Lung (tissue), 12 donors: ENCODE data around the gene RASA3. TPM values are rescaled to one million over a fixed set of nuclear protein-coding genes. Genes with fewer than 3 reads are reported as not detected.

Experiments
- ATAC-seq: fragments of 200-7000 bp; cut with Tn5 transposase; one replicate; pipeline ENCODE4 v1.9.1; 2020; ENCODE audit warnings: moderate number of reproducible peaks; ENCODE audit not compliant: insufficient read depth, low FRiP score
- DNase-seq, 3 donors: peaks; one replicate each; pipeline ENCODE4 v3.0.0-alpha.2; 2013 to 2017
- H3K27ac ChIP-seq, 2 donors: one replicate each; pipeline ENCODE4 v1.5.1; 2013; ENCODE audit warnings: mild to moderate bottlenecking in 2 of 2, moderate library complexity in 2 of 2, control low read depth in 1 of 2, inconsistent platforms in 1 of 2, low read depth in 1 of 2, low read length in 1 of 2
- H3K27me3 ChIP-seq, 3 donors: one replicate each; pipeline ENCODE4 v1.5.1; 2013; ENCODE audit warnings: low read length in 2 of 3; ENCODE audit not compliant: control insufficient read depth in 3 of 3, insufficient read depth in 3 of 3
- H3K36me3 ChIP-seq, 4 donors: one replicate each; pipeline ENCODE4 v1.5.1; 2013; ENCODE audit warnings: low read length in 4 of 4, mild to moderate bottlenecking in 1 of 4, moderate library complexity in 1 of 4; ENCODE audit not compliant: control insufficient read depth in 4 of 4, insufficient read depth in 4 of 4
- H3K4me1 ChIP-seq, 5 donors: one replicate each; pipeline ENCODE4 v1.5.1; 2013; ENCODE audit warnings: low read length in 5 of 5, mild to moderate bottlenecking in 2 of 5, moderate library complexity in 1 of 5; ENCODE audit not compliant: control insufficient read depth in 5 of 5, insufficient read depth in 5 of 5
- H3K4me3 ChIP-seq: one replicate; pipeline ENCODE4 v1.5.1; 2013; ENCODE audit warnings: mild to moderate bottlenecking, control low read depth, moderate library complexity
- H3K9ac ChIP-seq, 2 donors: one replicate each; pipeline ENCODE4 v1.5.1; 2013; ENCODE audit warnings: low read length in 2 of 2, control low read depth in 1 of 2; ENCODE audit not compliant: insufficient read depth in 1 of 2
- H3K9me3 ChIP-seq, 4 donors: one replicate each; pipeline ENCODE4 v1.5.1; 2013; ENCODE audit warnings: low read length in 3 of 4, mild to moderate bottlenecking in 1 of 4, moderate library complexity in 1 of 4; ENCODE audit not compliant: control insufficient read depth in 4 of 4, insufficient read depth in 3 of 4
- CTCF ChIP-seq: IDR thresholded peaks from 2 replicates; pipeline ENCODE4 v1.5.1; 2012; ENCODE audit warnings: mild to moderate bottlenecking; ENCODE audit errors: control extremely low read depth, extremely low read depth
- WGBS, 2 donors: extraction: QIAGEN DNeasy Blood & Tissue Kit; methylation state at CpG; one replicate each; pipeline ENCODE4 v1.1.7; 2013; 5-methylcytosine and 5-hydroxymethylcytosine counted together
- polyA plus RNA-seq, 2 donors: library from polyadenylated mRNA; stranded (reverse); fragments of 200-250 nt; gene quantifications; one replicate each; pipeline ENCODE4 v1.2.1, GENCODE V29; 2013
- total RNA-seq, 2 donors: library from RNA; depleted of rRNA in 1 of 2; stranded (reverse); fragments of >200 nt in 1 of 2; gene quantifications; one replicate each; pipeline ENCODE4 v1.2.1, GENCODE V29; 2014 to 2021
- donor health status: control.
- donor health status: control.
- donor health status: Bipolar disorder and iron deficiency.
- donor health status: healthy.
- donor health status: DM: yes; HTN: yes; CAD: no.

RASA3 gene
- total and polyA plus RNA-seq, 4 donors: 7.4 to 22.8 (median 16.2) TPM

DNA sequence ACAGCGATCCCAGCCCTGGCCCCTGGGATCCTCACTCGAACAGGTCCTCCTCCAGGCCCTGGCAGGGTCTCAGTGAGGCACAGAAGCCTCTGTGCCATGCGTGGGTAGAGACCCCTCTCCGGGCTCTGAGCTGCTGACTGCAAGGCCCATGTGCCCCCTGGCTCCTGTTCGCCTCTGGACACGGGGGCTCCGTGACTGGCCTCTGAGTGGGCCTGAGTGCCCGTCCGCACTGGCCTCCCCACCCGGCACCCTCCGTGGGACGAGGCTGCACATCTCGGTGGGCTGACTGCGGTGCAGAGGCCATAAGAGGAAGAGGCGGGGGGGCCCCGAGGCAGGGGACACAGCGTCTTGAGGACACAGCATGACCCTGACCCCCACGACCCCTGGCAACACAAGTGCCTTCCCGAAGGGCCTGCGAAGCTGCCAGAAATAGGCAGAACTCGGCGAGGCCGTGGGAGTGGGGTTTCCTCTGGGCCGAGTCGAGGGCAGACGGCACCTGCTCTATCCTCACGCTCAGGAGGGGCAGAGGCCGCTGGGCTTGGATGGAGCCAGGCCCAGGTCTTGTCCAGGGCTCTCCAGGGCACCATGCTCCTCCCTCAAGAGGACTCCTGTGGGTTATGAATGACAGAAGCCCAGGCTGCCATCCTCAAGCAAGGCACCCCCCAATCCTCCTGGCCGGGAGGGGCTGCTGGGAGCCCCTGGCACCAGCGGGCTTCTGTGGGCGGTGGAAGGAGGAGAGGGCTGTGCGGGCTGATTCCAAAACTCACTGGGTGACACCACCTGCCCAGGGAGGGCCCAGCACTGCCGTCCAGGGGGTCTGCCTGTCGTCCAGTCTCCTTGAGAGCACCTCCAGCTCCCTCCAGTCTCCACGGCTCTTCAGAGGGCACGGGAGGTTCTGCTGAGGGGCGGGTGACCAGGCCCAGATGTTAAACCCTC, 52.6 kb downstream of the RASA3 start:
- H3K27me3 ChIP-seq: no peaks in the 10 kb centered on the region
- H3K9ac ChIP-seq: no peak overlapping the region
- H3K4me1 ChIP-seq: peaks cover 0 to 14% (median 5%) of the 10 kb centered on the region in 5 donors
- 92 to 93% methylated on average over 37 of the region's 37 CpGs for WGBS, 2 donors
- H3K27ac ChIP-seq: no peak overlapping the region
- TF ChIP-seq CTCF: no peak
- H3K9me3 ChIP-seq: no peaks in the 10 kb centered on the region
- ATAC-seq (no peak), DNase-seq (peak in 1 of 3 donors; percentile 9)
- H3K36me3 ChIP-seq: peaks cover 0 to 6% (median 0%) of the 10 kb centered on the region in 4 donors
- no peak overlapping the region for H3K4me3 ChIP-seq

DNA sequence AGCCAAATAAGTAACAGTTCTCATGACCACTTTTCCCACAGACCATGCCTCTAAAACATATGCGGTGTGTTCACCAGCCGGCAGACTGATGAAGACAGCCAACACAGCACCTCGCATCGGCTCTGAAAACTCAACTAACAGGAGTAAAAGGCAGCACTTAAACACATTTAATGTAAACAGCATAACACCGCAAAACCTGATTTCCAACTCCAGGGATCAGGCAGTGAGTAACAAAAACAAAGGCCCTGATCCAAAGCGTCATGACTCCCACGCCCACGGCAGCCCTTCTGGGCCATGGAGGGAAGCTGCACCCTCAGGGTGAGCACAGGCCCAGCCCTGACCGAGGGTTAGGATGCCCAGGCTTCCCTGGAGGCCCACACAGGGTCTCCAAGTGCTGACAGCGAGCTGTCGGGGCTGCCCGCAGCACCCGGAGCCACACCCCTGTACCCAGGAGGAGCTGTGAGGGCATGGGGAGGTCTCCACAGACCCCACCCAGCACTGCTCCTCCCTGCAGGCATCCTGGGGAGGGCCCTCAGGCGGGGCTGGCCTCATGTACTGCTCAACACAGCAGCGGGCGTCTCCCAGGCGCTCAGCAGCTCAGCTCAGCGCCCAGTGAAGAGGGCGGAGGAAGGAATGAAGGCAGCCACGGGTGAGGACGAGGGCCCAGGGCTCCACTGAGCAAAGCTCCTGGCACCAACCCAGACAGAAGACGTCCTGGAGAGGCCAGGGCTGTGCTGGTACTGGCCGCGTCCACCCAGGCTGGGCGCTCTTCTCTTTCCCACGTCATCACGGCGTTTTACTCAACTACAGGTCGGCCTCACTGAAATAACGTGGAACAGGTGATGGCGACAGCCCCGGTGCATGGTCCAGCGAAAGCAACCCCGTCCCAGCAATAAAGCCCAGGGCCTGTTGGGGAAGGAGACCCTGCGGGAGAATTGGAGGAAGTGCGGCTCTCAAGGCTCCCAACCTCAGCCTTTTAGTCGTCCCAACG, 53.7 kb downstream of the RASA3 start:
- Histone ChIP-seq H3K9ac (no peak overlapping the region), H3K27me3 (no peaks in the 10 kb centered on the region), H3K9me3 (no peaks in the 10 kb centered on the region), H3K27ac (no peak overlapping the region), H3K4me1 (peaks cover 0 to 14% (median 5%) of the 10 kb centered on the region in 5 donors), H3K4me3 (no peak overlapping the region), H3K36me3 (peaks cover 0 to 6% (median 0%) of the 10 kb centered on the region in 4 donors)
- WGBS, 2 donors: 83 to 86% methylated on average over 37 to 38 of the region's 38 CpGs
- ATAC-seq (peak; percentile 58), DNase-seq (peak; percentile 35 to 58 (median 49))
- no peak for TF ChIP-seq CTCF

GRCh38 chr13:114077933-114078325, 54.5 kb downstream of the RASA3 start:
- peaks cover 0 to 14% (median 5%) of the 10 kb centered on the region in 5 donors for H3K4me1 ChIP-seq
- WGBS, 2 donors: 80 to 83% methylated on average over 13 of the region's 13 CpGs
- peaks cover 0 to 6% (median 2%) of the 10 kb centered on the region in 4 donors for H3K36me3 ChIP-seq
- no peak overlapping the region for H3K4me3 ChIP-seq
- H3K9me3 ChIP-seq: no peaks in the 10 kb centered on the region
- no peak overlapping the region for H3K27ac ChIP-seq
- peak; percentile 61 to 71 (median 66) for DNase-seq
- TF ChIP-seq CTCF: no peak
- no peak for ATAC-seq
- H3K9ac ChIP-seq: no peak overlapping the region
- H3K27me3 ChIP-seq: no peaks in the 10 kb centered on the region
